Ovary (tissue), 10 donors: ENCODE results near the gene CSRP1. TPM values are rescaled to one million over a fixed set of nuclear protein-coding genes. Genes with fewer than 3 reads are reported as not detected.

ENCODE experiments used
- DNase-seq, 5 donors: peaks; one replicate each; pipeline ENCODE4 v3.0.0-alpha.2; 2019 to 2020
- H3K27ac ChIP-seq, 2 donors: fragments of 200-600 bp; one replicate each; pipeline versions ENCODE4 v1.5.1 to v1.8.0; 2019 to 2022
- H3K27me3 ChIP-seq: fragments of 200-600 bp; one replicate; pipeline ENCODE4 v1.8.0; 2022
- H3K36me3 ChIP-seq: fragments of 200-600 bp; sonication (generic); one replicate; pipeline ENCODE4 v1.5.1; 2019
- H3K4me1 ChIP-seq: one replicate; pipeline ENCODE4 v1.8.1; 2013; ENCODE audit warnings: mild to moderate bottlenecking, moderate library complexity; ENCODE audit not compliant: insufficient read depth
- H3K4me3 ChIP-seq: fragments of 200-600 bp; sonication (generic); one replicate; pipeline ENCODE4 v1.5.1; 2017
- H3K9me3 ChIP-seq, 2 donors: fragments of 200-600 bp in 1 of 2; sonication (generic) in 1 of 2; one replicate each; pipeline versions ENCODE4 v1.5.1 to v1.8.1; 2013 to 2019; ENCODE audit warnings: mild to moderate bottlenecking in 1 of 2, moderate library complexity in 1 of 2
- EP300 ChIP-seq: sonication (generic); formaldehyde crosslinking; IDR thresholded peaks from one replicate; pipeline ENCODE4 v1.6.1; 2017; ENCODE audit warnings: antibody characterized with exemption
- POLR2A ChIP-seq: fragments of 450-650 bp; IDR thresholded peaks from one replicate; pipeline ENCODE4 v1.6.1; 2017; ENCODE audit warnings: antibody characterized with exemption, mild to moderate bottlenecking, moderate library complexity
- WGBS, 3 donors: extraction: QIAGEN DNeasy Blood & Tissue Kit in 1 of 3; methylation state at CpG; one replicate each; pipeline versions ENCODE4 v1.1.5 to v1.1.7; 2013 to 2017; 5-methylcytosine and 5-hydroxymethylcytosine counted together
- intact Hi-C, 4 donors: fragments of 100-400 bp; cut with DNase I; formaldehyde crosslinking; loops; one replicate each; pipeline versions ENCODE4 v1.11.0 to v1.15.1; 2022 to 2023
- long read RNA-seq, 3 donors: library from polyadenylated mRNA in 2 of 3; unstranded in 2 of 3; transcript quantifications; one replicate each; pipeline ENCODE4 v2.0.0 and lab custom pipeline, GENCODE V29; 2021 to 2026
- polyA plus RNA-seq, 2 donors: library from polyadenylated mRNA; stranded (reverse); fragments of 200-250 nt in 1 of 2; fragments of 350-450 nt in 1 of 2; fragmentation: Illumina TruSeq in 1 of 2; extraction: RNeasy Lipid Tissue Mini Kit (QIAGEN cat#74804) in 1 of 2; gene quantifications; one replicate each; pipeline ENCODE4 v1.2.3, GENCODE V29; 2013 to 2014
- total RNA-seq, 7 donors: library from RNA; depleted of rRNA in 2 of 7; stranded (reverse); fragments of >200 nt in 2 of 7; fragmentation: NEBNext Ultra II Directional in 3 of 7; extraction: Animal tissue kit (Norgen Biotek cat#: 25700) in 3 of 7; gene quantifications; one replicate each; pipeline versions ENCODE4 v1.1.0 to v1.2.4, GENCODE V29; 2016 to 2023
- TF ChIP-seq, protein P1 (sequence below), 3 donors: fragments of 450-650 bp in 2 of 3; fragments of 200-600 bp in 1 of 3; IDR thresholded peaks; one replicate each; pipeline versions ENCODE4 v1.5.1 to v1.8.0; 2016 to 2022; ENCODE audit warnings: antibody characterized with exemption in 3 of 3, mild to moderate bottlenecking in 1 of 3
- donor health status: DM: no; HTN: no; CAD: no; lungs with moderate emphysema.
- donor health status: DM: no; HTN: no; CAD: no.
- donor health status: Bipolar disorder and iron deficiency.
- donor health status: DM: yes; HTN: yes; CAD: no.
- donor health status: DM: no; HTN: no; CAD: no.
- donor health status: DM: yes; HTN: yes; CAD: no.

CSRP1 gene
- total RNA-seq, result 100 to 1,000 TPM; 205 to 767 (median 274) TPM
- polyA plus RNA-seq, result 100 to 1,000 TPM; 270 to 783 TPM
- long read RNA-seq, donor 1, full-length matches to known transcripts, result 774 of 837 reads
- long read RNA-seq, donor 1, partial matches to known transcripts, result 29 of 837 reads
- long read RNA-seq, donor 1, other reads (novel, unspliced or antisense), result 34 of 837 reads
- long read RNA-seq, donor 2, transcript CSRP1-201 (6 exons, 1,952 nt), result major isoform, 24 of 30 reads
- long read RNA-seq, donor 2, partial matches to known transcripts, result 6 of 30 reads
- long read RNA-seq, donor 2, other reads (novel, unspliced or antisense), result 0 of 30 reads
- long read RNA-seq, donor 3, full-length matches to known transcripts, result 342 of 380 reads
- long read RNA-seq, donor 3, partial matches to known transcripts, result 16 of 380 reads
- long read RNA-seq, donor 3, other reads (novel, unspliced or antisense), result 22 of 380 reads

DNA sequence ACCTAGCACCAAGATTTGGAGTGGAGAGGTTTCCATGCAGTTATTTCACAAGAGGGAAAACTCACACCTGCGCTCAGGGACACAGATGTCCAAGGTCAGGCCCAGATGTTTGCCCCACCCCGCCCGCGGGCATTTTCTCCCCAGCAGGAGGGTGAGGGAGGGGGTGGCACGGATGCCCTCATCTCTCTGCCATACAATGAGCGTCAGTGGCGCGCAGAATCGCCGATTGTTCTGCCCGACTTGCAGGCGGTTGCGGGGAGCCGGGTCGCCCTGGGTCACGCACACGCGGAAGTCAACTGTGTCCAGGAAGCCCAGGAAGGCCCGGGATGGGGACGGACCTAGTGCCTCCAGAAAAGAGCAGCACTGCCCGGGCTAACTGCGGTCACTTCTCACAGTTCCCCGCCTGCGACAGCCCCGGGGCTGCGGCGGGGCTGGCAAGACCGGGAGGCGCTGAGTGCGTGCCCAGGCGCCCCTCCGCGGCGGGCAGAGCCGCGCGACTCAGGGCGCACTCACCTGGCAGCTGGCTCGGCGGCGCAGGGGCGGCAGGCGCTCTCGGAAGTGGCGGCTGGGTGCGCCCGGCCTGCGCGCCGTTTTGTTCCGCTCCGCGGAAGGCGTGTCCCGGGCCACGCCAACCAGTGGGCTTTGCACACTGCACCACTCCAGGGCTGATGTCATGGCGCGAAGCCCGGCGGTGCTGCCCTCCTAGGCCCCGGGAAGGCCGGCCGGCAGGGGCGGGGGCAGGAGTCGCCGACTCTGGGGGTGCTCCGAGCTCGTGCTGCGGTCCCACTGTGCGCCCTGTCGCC lies at the start of gene CSRP1:
Gene CSRP1, minus strand, starts transcription at position 567 of the 803 bp plus-strand sequence. CDS start 10,820 bp downstream, outside the sequence.
- 0 to 1% (median 0%) methylated on average over 49 to 71 of the region's 71 CpGs for WGBS, 3 donors
- no peaks in the 10 kb centered on the region for H3K9me3 ChIP-seq
- H3K36me3 ChIP-seq, result no peaks in the 10 kb centered on the region
- peak; percentile 88 to 94 (median 92) for DNase-seq
- H3K27ac ChIP-seq, result peak within 1 kb of the TSS; percentile 90 to 95
- H3K4me1 ChIP-seq, result peaks cover 22% of the 10 kb centered on the region
- H3K4me3 ChIP-seq, result peak within 1 kb of the TSS; percentile 95
- TF ChIP-seq EP300 (no peak), POLR2A (peak; percentile 86)
- TF ChIP-seq, protein P1, sequence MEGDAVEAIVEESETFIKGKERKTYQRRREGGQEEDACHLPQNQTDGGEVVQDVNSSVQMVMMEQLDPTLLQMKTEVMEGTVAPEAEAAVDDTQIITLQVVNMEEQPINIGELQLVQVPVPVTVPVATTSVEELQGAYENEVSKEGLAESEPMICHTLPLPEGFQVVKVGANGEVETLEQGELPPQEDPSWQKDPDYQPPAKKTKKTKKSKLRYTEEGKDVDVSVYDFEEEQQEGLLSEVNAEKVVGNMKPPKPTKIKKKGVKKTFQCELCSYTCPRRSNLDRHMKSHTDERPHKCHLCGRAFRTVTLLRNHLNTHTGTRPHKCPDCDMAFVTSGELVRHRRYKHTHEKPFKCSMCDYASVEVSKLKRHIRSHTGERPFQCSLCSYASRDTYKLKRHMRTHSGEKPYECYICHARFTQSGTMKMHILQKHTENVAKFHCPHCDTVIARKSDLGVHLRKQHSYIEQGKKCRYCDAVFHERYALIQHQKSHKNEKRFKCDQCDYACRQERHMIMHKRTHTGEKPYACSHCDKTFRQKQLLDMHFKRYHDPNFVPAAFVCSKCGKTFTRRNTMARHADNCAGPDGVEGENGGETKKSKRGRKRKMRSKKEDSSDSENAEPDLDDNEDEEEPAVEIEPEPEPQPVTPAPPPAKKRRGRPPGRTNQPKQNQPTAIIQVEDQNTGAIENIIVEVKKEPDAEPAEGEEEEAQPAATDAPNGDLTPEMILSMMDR (IDR thresholded peaks at IDR 0.05), result peak in 2 of 3 donors; percentile 12 to 14
- intact Hi-C loops, result no loop called here
- H3K27me3 ChIP-seq, result no peaks in the 10 kb centered on the region

DNA sequence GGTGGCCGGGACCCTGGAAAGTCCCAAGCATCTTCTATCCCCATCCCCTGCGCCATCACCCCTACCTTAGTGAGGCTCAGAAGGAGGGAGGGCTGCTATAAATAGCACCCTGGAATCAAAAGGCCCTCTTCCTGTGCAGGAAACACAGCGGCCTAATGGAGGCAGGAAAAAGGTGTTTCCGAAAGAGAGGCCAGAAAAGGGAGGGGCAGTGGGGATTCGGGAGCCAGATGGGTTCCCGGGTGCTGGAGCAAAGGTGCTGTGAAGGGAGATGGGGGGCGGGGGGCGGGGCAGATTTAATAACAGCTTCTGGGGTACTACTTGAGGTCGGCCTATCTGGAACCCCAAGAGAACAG lies 48.6 kb upstream of the CSRP1 start:
- Histone ChIP-seq H3K4me3 (no peak overlapping the region), H3K27ac (no peak overlapping the region), H3K9me3 (no peaks in the 10 kb centered on the region), H3K27me3 (no peaks in the 10 kb centered on the region), H3K36me3 (no peaks in the 10 kb centered on the region), H3K4me1 (no peaks in the 10 kb centered on the region)
- DNase-seq, result no peak
- TF ChIP-seq POLR2A, result no peak
- TF ChIP-seq, protein P1 (IDR thresholded peaks at IDR 0.05), result no peak
- no peak for TF ChIP-seq EP300
- 69 to 87% (median 76%) methylated on average over 9 of the region's 9 CpGs for WGBS, 3 donors
- intact Hi-C loops, result no loop called here

DNA sequence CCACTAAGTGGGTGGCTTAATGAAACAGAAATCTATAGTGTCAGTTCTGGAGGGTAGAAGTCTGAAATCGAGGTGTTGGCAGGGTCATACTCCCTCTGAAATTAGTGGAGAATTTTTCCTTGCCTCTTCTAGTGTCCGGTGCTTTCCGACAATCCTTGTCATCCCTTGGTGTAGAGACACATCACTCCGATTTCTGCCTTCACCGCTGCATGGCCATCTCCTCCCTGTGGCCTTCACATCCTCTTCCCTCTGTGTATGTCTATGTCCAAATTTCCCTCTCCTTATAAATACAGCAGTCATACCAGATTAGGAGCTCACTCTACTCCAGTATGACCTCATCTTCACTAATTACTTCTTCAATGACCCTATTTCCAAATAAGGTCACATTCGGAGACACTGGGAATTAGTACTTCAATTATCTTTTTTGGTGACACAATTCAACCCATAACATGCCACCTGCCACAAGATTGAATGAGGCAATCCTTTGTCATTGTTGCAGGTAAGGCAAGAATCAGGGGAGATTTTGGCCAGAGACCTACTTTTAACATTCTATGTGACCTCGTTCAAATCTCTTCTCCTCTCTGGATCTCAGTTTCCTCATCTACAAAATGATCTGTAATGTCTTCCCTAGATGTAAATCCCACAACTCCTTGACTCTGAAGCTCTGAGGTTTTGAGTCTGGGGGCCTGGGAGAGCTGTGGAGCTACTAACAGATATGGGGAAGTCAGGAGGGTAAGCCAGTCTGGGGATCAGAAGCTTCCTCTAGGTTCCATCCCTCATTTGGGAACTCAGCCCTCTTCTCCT lies 48.1 kb upstream of the CSRP1 start:
- Histone ChIP-seq H3K9me3 (no peaks in the 10 kb centered on the region), H3K4me1 (no peaks in the 10 kb centered on the region), H3K27ac (no peak overlapping the region), H3K36me3 (no peaks in the 10 kb centered on the region), H3K4me3 (no peak overlapping the region), H3K27me3 (no peaks in the 10 kb centered on the region)
- WGBS, 3 donors, result 85 to 93% (median 91%) methylated on average over 7 of the region's 7 CpGs
- intact Hi-C loops, result no loop called here
- DNase-seq, result no peak
- TF ChIP-seq, protein P1 (IDR thresholded peaks at IDR 0.05), result no peak
- no peak for TF ChIP-seq EP300
- no peak for TF ChIP-seq POLR2A

DNA sequence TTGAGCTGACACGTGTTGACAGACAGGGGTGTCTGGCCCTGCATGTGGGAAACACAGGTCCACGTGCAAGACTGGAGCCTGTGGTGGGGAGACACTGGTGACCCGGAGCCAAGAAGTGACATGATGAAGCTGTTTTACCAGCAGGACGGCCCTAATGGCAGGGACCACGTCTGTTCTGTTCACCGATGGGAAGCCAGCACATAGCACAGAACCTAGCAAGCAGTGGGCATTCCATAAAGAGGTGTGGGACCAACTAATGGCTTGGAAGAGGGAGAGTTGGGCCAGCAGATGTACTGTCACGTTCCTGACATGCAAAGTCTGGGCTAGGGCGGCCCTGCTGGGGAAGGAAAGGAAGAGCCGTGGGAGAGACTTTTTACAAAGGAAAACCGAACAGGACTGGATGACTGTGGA lies 47.3 kb upstream of the CSRP1 start:
- no peak overlapping the region for H3K27ac ChIP-seq
- TF ChIP-seq POLR2A, result no peak
- TF ChIP-seq, protein P1 (IDR thresholded peaks at IDR 0.05), result no peak
- no peak for TF ChIP-seq EP300
- H3K9me3 ChIP-seq, result no peaks in the 10 kb centered on the region
- DNase-seq, result no peak
- no peaks in the 10 kb centered on the region for H3K27me3 ChIP-seq
- WGBS, 3 donors, result 66 to 70% (median 69%) methylated on average over 10 of the region's 10 CpGs
- no peaks in the 10 kb centered on the region for H3K36me3 ChIP-seq
- H3K4me3 ChIP-seq, result no peak overlapping the region
- intact Hi-C loops, result no loop called here
- no peaks in the 10 kb centered on the region for H3K4me1 ChIP-seq
